Subcutaneous abdominal adipose tissue (tissue), 5 donors: ENCODE results near the gene MAN2C1.
A peak's percentile ranks its signal among the peaks of the same experiment; 100 is the strongest.
"Not testable (repeated sequence)": the region's sequence is repeated elsewhere in the genome, so short reads cannot be mapped to it uniquely, and the experiment has no call there.

Source experiments
- H3K27ac ChIP-seq: one replicate; pipeline ENCODE4 v1.7.0; 2013; ENCODE audit warnings: low read depth, mild to moderate bottlenecking, inconsistent platforms, low read length, moderate library complexity
- H3K27me3 ChIP-seq, 5 donors: one replicate each; pipeline ENCODE4 v1.7.0; 2013; ENCODE audit warnings: low read length in 5 of 5, inconsistent platforms in 1 of 5; ENCODE audit not compliant: control insufficient read depth in 5 of 5, insufficient read depth in 4 of 5
- H3K36me3 ChIP-seq, 5 donors: one replicate each; pipeline ENCODE4 v1.7.0; 2013; ENCODE audit warnings: low read length in 5 of 5; ENCODE audit not compliant: control insufficient read depth in 5 of 5, insufficient read depth in 5 of 5
- H3K4me1 ChIP-seq, 5 donors: one replicate each; pipeline ENCODE4 v1.7.0; 2013; ENCODE audit warnings: low read length in 5 of 5, mild to moderate bottlenecking in 3 of 5, moderate library complexity in 1 of 5; ENCODE audit not compliant: control insufficient read depth in 5 of 5, insufficient read depth in 5 of 5
- H3K4me3 ChIP-seq, 5 donors: one replicate each; pipeline ENCODE4 v1.7.0; 2013; ENCODE audit warnings: low read length in 5 of 5, low read depth in 1 of 5
- H3K9ac ChIP-seq, 5 donors: one replicate each; pipeline ENCODE4 v1.7.0; 2013; ENCODE audit warnings: low read length in 5 of 5, mild to moderate bottlenecking in 4 of 5, moderate library complexity in 3 of 5
- H3K9me3 ChIP-seq, 5 donors: one replicate each; pipeline ENCODE4 v1.7.0; 2013; ENCODE audit warnings: low read length in 5 of 5; ENCODE audit not compliant: control insufficient read depth in 5 of 5
- donor health status: healthy.
- donor health status: healthy.
- donor health status: healthy.
- donor health status: healthy.
- donor health status: healthy.

Gene MAN2C1

GRCh38 chr15:75356006-75356405 is 12.4 kb downstream of the MAN2C1 start:
- Histone ChIP-seq H3K9ac (no peak overlapping the region), H3K9me3 (no peaks in the 10 kb centered on the region), H3K4me1 (peaks cover 0 to under 1% (median 0%) of the 10 kb centered on the region in 5 donors), H3K27ac (no peak overlapping the region), H3K4me3 (no peak overlapping the region), H3K27me3 (no peaks in the 10 kb centered on the region), H3K36me3 (peaks cover 0 to 71% (median 67%) of the 10 kb centered on the region in 5 donors)

GRCh38 chr15:75355369-75355768 is 13.0 kb downstream of the MAN2C1 start:
- Histone ChIP-seq H3K36me3 (peaks cover 0 to 65% (median 61%) of the 10 kb centered on the region in 5 donors), H3K4me1 (peaks cover 0 to 7% (median 3%) of the 10 kb centered on the region in 5 donors), H3K27me3 (no peaks in the 10 kb centered on the region), H3K27ac (no peak overlapping the region), H3K9ac (no peak overlapping the region), H3K9me3 (no peaks in the 10 kb centered on the region), H3K4me3 (no peak overlapping the region)

DNA sequence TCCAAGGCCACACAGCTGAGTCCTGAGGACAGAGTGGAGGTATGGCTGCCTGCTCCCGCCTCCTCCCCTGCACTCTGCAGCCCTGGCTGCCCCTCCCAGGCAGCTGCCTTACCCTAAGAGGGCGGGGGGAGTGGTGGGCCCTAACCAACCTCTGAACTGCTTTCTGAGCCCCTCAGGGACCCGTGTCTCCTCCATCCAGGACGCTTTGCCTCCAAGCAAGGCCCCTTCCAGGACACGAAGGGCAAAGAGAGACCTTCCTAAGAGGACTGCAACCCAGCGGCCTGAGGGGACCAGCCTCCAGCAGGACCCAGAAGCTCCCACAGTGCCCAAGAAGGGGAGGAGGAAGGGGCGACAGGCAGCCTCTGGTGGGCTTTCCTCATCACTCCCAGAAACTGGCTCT is 14.0 kb downstream of the MAN2C1 start:
- Histone ChIP-seq H3K4me3 (no peak overlapping the region), H3K9me3 (no peaks in the 10 kb centered on the region), H3K27me3 (no peaks in the 10 kb centered on the region), H3K27ac (no peak overlapping the region), H3K4me1 (peaks cover 0 to 14% (median 10%) of the 10 kb centered on the region in 5 donors), H3K36me3 (peaks cover 0 to 56% (median 51%) of the 10 kb centered on the region in 5 donors), H3K9ac (no peak overlapping the region)

DNA sequence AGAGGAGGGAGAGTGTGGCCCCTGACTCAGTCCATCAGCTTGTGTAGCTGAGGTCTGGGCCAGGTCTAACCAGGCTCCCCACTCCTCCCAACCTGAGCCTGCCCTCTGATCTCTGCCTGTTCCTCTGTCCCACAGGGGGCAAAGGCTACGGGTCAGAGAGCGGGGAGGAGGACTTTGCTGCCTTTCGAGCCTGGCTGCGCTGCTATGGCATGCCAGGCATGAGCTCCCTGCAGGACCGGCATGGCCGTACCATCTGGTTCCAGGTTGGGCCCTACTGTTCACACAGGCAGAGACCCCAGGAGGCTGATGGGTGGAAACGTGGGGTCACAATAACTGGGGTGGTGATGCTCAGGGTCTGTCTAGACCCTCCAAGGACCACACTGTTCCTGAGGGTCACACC is 14.8 kb downstream of the MAN2C1 start:
- no peaks in the 10 kb centered on the region for H3K9me3 ChIP-seq
- no peaks in the 10 kb centered on the region for H3K27me3 ChIP-seq
- H3K9ac ChIP-seq, result no peak overlapping the region
- no peak overlapping the region for H3K4me3 ChIP-seq
- peaks cover 0 to 47% (median 43%) of the 10 kb centered on the region in 5 donors for H3K36me3 ChIP-seq
- no peak overlapping the region for H3K27ac ChIP-seq
- H3K4me1 ChIP-seq, result peaks cover 0 to 21% (median 16%) of the 10 kb centered on the region in 5 donors

DNA sequence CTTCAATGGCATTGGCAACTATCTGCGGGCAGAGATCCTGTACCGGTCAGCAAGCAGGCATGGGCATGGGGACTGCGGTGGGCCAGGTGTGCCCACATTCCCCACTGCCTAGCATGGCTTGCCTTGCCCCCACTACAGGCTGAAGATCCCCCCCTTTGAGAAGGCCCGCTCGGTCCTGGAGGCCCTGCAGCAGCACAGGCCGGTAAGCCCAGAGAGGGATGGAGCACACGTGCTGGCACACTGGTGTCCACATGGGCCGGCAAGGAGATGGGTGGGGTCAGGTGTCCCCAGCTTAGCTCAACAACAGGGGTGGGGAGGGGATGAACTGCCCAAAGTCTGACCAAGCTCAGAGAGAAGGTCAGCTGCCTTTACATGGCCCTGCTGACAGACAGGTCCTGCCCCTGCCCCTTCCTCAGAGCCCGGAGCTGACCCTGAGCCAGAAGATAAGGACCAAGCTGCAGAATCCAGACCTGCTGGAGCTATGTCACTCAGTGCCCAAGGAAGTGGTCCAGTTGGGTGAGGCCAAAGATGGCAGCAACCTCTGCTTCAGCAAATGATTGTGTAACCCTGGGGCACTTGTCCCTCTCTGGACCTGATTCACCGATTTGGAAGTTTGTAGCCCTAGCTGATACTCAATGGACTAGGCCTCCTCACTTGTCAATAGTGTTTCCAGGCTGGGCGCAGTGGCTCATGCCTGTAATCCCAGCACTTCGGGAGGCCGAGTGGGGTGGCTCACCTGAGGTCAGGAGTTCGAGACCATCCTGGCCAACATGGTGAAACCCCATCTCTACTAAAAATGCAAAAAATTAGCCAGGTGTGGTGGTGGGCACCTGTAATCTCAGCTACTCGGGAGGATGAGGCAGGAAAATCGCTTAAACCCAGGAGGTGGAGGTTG is 16.0 kb downstream of the MAN2C1 start:
- no peaks in the 10 kb centered on the region for H3K9me3 ChIP-seq
- H3K4me3 ChIP-seq, result no peak overlapping the region
- H3K36me3 ChIP-seq, result peaks cover 0 to 38% (median 35%) of the 10 kb centered on the region in 5 donors
- H3K27me3 ChIP-seq, result no peaks in the 10 kb centered on the region
- H3K9ac ChIP-seq, result no peak overlapping the region
- no peak overlapping the region for H3K27ac ChIP-seq
- H3K4me1 ChIP-seq, result peaks cover 1 to 30% (median 28%) of the 10 kb centered on the region in 5 donors

DNA sequence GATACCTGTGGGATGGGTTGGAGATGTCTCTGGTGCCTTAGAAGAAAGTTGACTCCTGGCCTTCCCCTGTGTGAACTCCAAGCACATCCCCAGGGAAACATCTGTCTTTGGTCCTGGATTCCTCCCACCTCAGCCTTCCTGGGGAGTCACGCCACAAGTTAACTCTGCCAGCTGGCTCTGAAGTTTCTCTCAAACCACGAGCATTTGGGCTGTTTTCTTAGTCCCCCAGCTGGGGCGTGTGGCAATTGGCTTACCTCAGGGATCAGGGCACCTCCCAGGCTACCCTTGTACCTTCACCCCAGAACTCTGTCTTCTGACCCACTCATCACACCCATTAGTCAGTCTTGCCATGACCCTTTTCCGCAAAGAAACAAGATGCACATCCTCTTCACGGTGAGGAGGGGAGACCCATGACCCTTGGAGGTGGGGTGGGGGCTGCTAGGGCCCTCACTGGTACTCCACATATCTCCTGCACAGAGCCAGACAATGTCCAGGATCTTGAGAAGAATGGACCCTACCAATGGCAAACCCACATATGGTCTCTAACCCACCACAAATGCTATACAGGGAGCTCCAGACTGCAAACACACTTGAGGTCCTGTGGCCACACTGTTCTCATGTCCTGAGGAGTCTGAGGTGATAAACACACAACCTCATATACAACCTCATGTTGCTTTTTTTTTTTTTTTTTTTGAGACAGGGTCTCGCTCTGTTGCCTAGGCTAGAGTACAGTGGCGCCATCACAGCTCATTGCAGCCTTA is 17.6 kb downstream of the MAN2C1 start:
- H3K27ac ChIP-seq, result no peak overlapping the region
- H3K9me3 ChIP-seq, result no peaks in the 10 kb centered on the region
- H3K9ac ChIP-seq, result no peak overlapping the region
- no peaks in the 10 kb centered on the region for H3K27me3 ChIP-seq
- H3K4me1 ChIP-seq, result peaks cover 1 to 39% (median 37%) of the 10 kb centered on the region in 5 donors
- no peak overlapping the region for H3K4me3 ChIP-seq
- H3K36me3 ChIP-seq, result peaks cover 0 to 24% (median 21%) of the 10 kb centered on the region in 5 donors

GRCh38 chr15:75349851-75350588 is 18.4 kb downstream of the MAN2C1 start:
- Histone ChIP-seq H3K4me3 (no peak overlapping the region), H3K4me1 (peaks cover 1 to 39% (median 37%) of the 10 kb centered on the region in 5 donors), H3K27me3 (no peaks in the 10 kb centered on the region), H3K27ac (no peak overlapping the region), H3K9me3 (no peaks in the 10 kb centered on the region), H3K9ac (no peak overlapping the region), H3K36me3 (peaks cover 0 to 17% (median 14%) of the 10 kb centered on the region in 5 donors)

DNA sequence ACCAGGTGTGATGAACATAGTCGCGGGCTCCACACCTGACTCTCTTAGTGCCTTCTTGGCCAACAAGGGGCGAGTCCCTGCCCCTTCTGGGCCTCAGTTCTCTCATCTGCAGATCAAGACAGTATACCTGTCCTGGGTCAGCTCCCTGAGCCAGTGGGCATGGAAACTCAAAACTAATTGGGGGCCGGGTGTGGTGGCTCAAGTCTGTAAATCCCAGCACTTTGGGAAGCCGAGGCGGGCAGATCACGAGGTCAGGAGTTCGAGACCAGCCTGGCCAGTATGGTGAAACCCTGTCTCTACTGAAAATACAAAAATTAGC is 19.1 kb downstream of the MAN2C1 start:
- not testable (repeated sequence) for H3K27ac ChIP-seq, H3K9ac ChIP-seq, H3K4me3 ChIP-seq, H3K27me3 ChIP-seq, H3K9me3 ChIP-seq
- Histone ChIP-seq H3K36me3 (peaks cover 0 to 12% (median 7%) of the 10 kb centered on the region in 5 donors), H3K4me1 (peaks cover 1 to 39% (median 37%) of the 10 kb centered on the region in 5 donors)

- Histone ChIP-seq H3K4me3 (peak overlapping the region; percentile 79 to 98 (median 91)), H3K4me1 (peaks cover 1 to 42% (median 37%) of the 10 kb centered on the region in 5 donors), H3K36me3 (peaks cover 0 to 8% (median 2%) of the 10 kb centered on the region in 5 donors), H3K27me3 (no peaks in the 10 kb centered on the region), H3K9me3 (no peaks in the 10 kb centered on the region), H3K27ac (no peak overlapping the region), H3K9ac (peak overlapping the region in 4 of 5 donors; percentile 80 to 86 (median 83))
Measured at GRCh38 chr15:75348562-75349350, 19.7 kb downstream of the MAN2C1 start.
